ENCODE data around the gene USP25. TPM values are rescaled to one million over a fixed set of nuclear protein-coding genes. Genes with fewer than 3 reads are reported as not detected.

Gene USP25
- total and polyA plus RNA-seq, 2 experiments from 2014 or later = 11.8 to 49.2 TPM

- TF ChIP-seq EZH2phosphoT487 (IDR thresholded peaks at IDR 0.05; ENCODE audit: unreplicated experiment) (no peak), ZNF114 (CRISPR knock-in tag; IDR thresholded peaks at IDR 0.05) (no peak), ZNF462 (CRISPR knock-in tag; IDR thresholded peaks at IDR 0.05) (no peak), STAT1 (IDR thresholded peaks at IDR 0.05; ENCODE audit: unreplicated experiment) (no peak), CREB1 (CRISPR knock-in tag; IDR thresholded peaks at IDR 0.05; ENCODE audit: low read depth) (no peak)
- no peaks in the 10 kb centered on the region for H3K36me3 ChIP-seq (ENCODE audit: insufficient read depth)
- H3K27ac ChIP-seq (ENCODE audit: low read depth) = no peak overlapping the region
- DNase-seq (ENCODE audit: low spot score) = no peak
- H3F3A ChIP-seq (replicated peaks; ENCODE audit: low read depth) = no peaks in the 10 kb centered on the region
- no peak overlapping the region for H3K4me3 ChIP-seq
- Mint-ChIP-seq H3K4me3 (no peak overlapping the region), H3K4me1 (no peaks in the 10 kb centered on the region; the same call in 2 of the 3 replicates), H3K9me3 (no peaks in the 10 kb centered on the region), H3K27me3 (ENCODE audit: insufficient read depth, low read depth, poor library complexity) (no peaks in the 10 kb centered on the region), H3K36me3 (ENCODE audit: low read depth) (no peaks in the 10 kb centered on the region), H3K27ac (no peak overlapping the region)
- H4K20me1 ChIP-seq (replicated peaks; ENCODE audit: insufficient read depth) = no peaks in the 10 kb centered on the region; the same call in 1 of the 2 replicates
- ATAC-seq = no peak
- H3K4me1 ChIP-seq (ENCODE audit: insufficient read depth) = no peaks in the 10 kb centered on the region
- H3K4me2 ChIP-seq = no peak overlapping the region
- H3K9me2 ChIP-seq (ENCODE audit: insufficient read depth) = no peaks in the 10 kb centered on the region
- H3K79me2 ChIP-seq (replicated peaks; ENCODE audit: insufficient read depth) = no peaks in the 10 kb centered on the region; the same call in none of the 2 replicates
- no peaks in the 10 kb centered on the region for H3K27me3 ChIP-seq (ENCODE audit: insufficient read depth)
- no peak overlapping the region for H2AFZ ChIP-seq
Observed at GRCh38 chr21:15840406-15840805, 110.6 kb downstream of the USP25 start.

GRCh38 chr21:15841856-15842564 lies 112.2 kb downstream of the USP25 start:
- TF ChIP-seq STAT1 (IDR thresholded peaks at IDR 0.05; ENCODE audit: unreplicated experiment) = no peak
- TF ChIP-seq CTCF (conservative IDR thresholded peaks at IDR 0.05; ENCODE audit: low read depth in 2 of 2) = no peak
- TF ChIP-seq ZNF114 (CRISPR knock-in tag; IDR thresholded peaks at IDR 0.05) = no peak
- no peak for TF ChIP-seq ETS1 (IDR thresholded peaks at IDR 0.05)
- TF ChIP-seq NANOG (IDR thresholded peaks at IDR 0.05; ENCODE audit: borderline replicate concordance) = no peak
- Histone ChIP-seq H3K4me1 (ENCODE audit: insufficient read depth) (no peaks in the 10 kb centered on the region), H2AFZ (no peak overlapping the region), H3K36me3 (ENCODE audit: insufficient read depth) (no peaks in the 10 kb centered on the region), H3K4me2 (no peak overlapping the region), H3F3A (replicated peaks; ENCODE audit: low read depth) (no peaks in the 10 kb centered on the region), H3K27me3 (ENCODE audit: insufficient read depth) (no peaks in the 10 kb centered on the region), H3K79me2 (replicated peaks; ENCODE audit: insufficient read depth) (no peaks in the 10 kb centered on the region; the same call in 1 of the 2 replicates), H3K9me2 (ENCODE audit: insufficient read depth) (no peaks in the 10 kb centered on the region), H4K20me1 (replicated peaks; ENCODE audit: insufficient read depth) (no peaks in the 10 kb centered on the region; the same call in 1 of the 2 replicates), H3K27ac (ENCODE audit: low read depth) (no peak overlapping the region), H3K4me3 (no peak overlapping the region)
- DNase-seq (ENCODE audit: low spot score) (no peak), ATAC-seq (no peak)
- Mint-ChIP-seq H3K4me1 (no peaks in the 10 kb centered on the region; the same call in 2 of the 3 replicates), H3K27me3 (ENCODE audit: insufficient read depth, low read depth, poor library complexity) (no peaks in the 10 kb centered on the region), H3K4me3 (no peak overlapping the region), H3K27ac (no peak overlapping the region), H3K36me3 (ENCODE audit: low read depth) (no peaks in the 10 kb centered on the region), H3K9me3 (no peaks in the 10 kb centered on the region)

All from GM23338 (cell line).